ENCODE measurements around the gene N4BP2L2.
"Not testable (repeated sequence)": the region's sequence is repeated elsewhere in the genome, so short reads cannot be mapped to it uniquely, and the experiment has no call there.

Gene N4BP2L2

GRCh38 chr13:32538621-32539246 is at the start of gene N4BP2L2:
TSS of gene N4BP2L2 (minus strand) at chr13:32538795. CDS start at chr13:32537027, 1,768 bp downstream.
- DNase-seq: peak; percentile 94

- DNase-seq: no peak
Measured at GRCh38 chr13:32587811-32588170, 49.2 kb upstream of the N4BP2L2 start.

GRCh38 chr13:32587011-32587810 is 48.6 kb upstream of the N4BP2L2 start:
- peak; percentile 48 for DNase-seq

GRCh38 chr13:32586080-32586900 is 47.7 kb upstream of the N4BP2L2 start, which contains the start of gene PDS5B:
TSS of gene PDS5B (plus strand) at chr13:32586452. CDS start at chr13:32648773, 62,321 bp downstream.
- DNase-seq: peak; percentile 85

- no peak for DNase-seq
Measured at GRCh38 chr13:32585550-32586079, 47.0 kb upstream of the N4BP2L2 start.

GRCh38 chr13:32582991-32583390 is 44.4 kb upstream of the N4BP2L2 start:
- DNase-seq: no peak

- no peak for DNase-seq
Measured at GRCh38 chr13:32582281-32582680, 43.7 kb upstream of the N4BP2L2 start.

- DNase-seq: peak; percentile 40
Measured at GRCh38 chr13:32581177-32581786, 42.7 kb upstream of the N4BP2L2 start.

- no peak for DNase-seq
Measured at GRCh38 chr13:32577032-32577431, 38.4 kb upstream of the N4BP2L2 start.

GRCh38 chr13:32575687-32576086 is 37.1 kb upstream of the N4BP2L2 start:
- DNase-seq: not testable (repeated sequence)

- DNase-seq: not testable (repeated sequence)
Measured at GRCh38 chr13:32560842-32561241, 22.2 kb upstream of the N4BP2L2 start.

- DNase-seq: no peak
Measured at GRCh38 chr13:32555613-32556012, 17.0 kb upstream of the N4BP2L2 start.

- DNase-seq: no peak
Measured at GRCh38 chr13:32553720-32554119, 15.1 kb upstream of the N4BP2L2 start.

- no peak for DNase-seq
Measured at GRCh38 chr13:32549788-32550187, 11.2 kb upstream of the N4BP2L2 start.

- DNase-seq: no peak
Measured at GRCh38 chr13:32548837-32549236, 10.2 kb upstream of the N4BP2L2 start.

- DNase-seq: no peak
Measured at GRCh38 chr13:32545083-32545482, 6.5 kb upstream of the N4BP2L2 start.

GRCh38 chr13:32542221-32542620 is 3.6 kb upstream of the N4BP2L2 start:
- no peak for DNase-seq

- DNase-seq: no peak
Measured at GRCh38 chr13:32538143-32538620, 413 bp downstream of the N4BP2L2 start.

GRCh38 chr13:32537580-32538142 is 934 bp downstream of the N4BP2L2 start:
- no peak for DNase-seq

GRCh38 chr13:32535748-32536147 is 2.8 kb downstream of the N4BP2L2 start:
- no peak for DNase-seq

GRCh38 chr13:32535115-32535514 is 3.5 kb downstream of the N4BP2L2 start:
- no peak for DNase-seq

- DNase-seq: peak; percentile 27
Measured at GRCh38 chr13:32530841-32531253, 7.7 kb downstream of the N4BP2L2 start.

All from amniotic stem cell (primary cell).